ENCODE data around the gene PRR14.
"Not testable (repeated sequence)": the region's sequence is repeated elsewhere in the genome, so short reads cannot be mapped to it uniquely, and the experiment has no call there.

Gene PRR14

DNA sequence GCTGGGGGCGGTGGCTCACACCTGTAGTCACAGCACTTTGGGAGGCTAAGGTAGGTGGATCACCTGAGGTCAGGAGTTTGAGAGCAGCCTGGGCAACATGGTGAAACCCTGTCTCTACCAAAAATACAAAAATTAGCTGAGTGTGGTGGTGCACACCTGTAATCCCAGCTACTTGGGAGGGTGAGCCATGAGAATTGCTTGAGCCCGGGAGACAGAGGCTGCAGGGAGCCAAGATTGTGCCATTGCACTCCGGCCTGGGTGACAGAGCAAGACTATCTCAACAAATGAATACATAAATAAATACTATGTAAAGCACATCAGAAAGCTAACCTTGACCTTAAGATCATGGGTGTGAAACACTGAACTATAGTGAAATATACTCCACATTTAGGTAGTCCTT, 45.9 kb downstream of the PRR14 start:
- DNase-seq: not testable (repeated sequence)

- peak in 2 of 3 experiments; percentile 29 to 87 for DNase-seq
These were observed 46.7 kb downstream of the PRR14 start for GRCh38 chr16:30697264-30698138.

DNA sequence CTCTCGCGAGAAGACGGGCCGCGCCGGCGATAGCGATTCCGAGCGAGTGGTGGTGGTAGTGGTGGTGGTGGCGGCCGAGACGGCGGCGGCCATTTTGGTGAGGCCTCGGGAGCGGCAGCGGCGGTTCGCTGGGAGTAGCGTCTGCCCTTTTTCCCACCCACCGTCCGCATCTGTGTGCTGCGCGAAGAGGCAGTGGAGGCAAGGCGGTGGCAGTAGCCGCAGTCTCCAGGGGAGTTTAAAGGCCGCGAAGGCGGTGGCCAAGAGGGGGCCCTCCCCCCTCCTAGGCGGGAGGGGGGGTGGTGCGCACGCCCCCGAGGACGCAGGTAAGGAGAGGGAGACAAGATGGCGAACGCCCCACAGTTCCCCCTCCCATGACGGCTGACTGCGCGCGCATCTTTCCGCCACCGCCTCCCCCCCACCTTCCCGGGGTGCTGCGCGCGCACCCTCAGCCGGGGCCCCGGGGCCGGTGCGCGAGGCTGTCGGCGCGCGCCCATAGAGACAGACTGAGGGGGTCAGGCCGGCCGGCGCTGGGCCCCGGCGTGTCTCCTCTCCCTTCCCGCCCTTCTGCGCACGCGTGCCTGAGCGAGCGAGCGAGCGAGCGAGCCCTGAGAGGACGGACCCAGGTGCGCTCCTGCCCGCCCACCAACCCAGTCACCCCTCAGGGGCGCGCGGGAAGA, 47.5 kb downstream of the PRR14 start:
- DNase-seq: peak; percentile 82 to 98 (median 97)

GRCh38 chr16:30698816-30699614, 48.3 kb downstream of the PRR14 start, which contains the start of gene SRCAP:
SRCAP (plus strand) TSS chr16:30699171; CDS start chr16:30700825, 1,654 bp downstream.
- peak; percentile 62 to 91 (median 89) for DNase-seq

DNA sequence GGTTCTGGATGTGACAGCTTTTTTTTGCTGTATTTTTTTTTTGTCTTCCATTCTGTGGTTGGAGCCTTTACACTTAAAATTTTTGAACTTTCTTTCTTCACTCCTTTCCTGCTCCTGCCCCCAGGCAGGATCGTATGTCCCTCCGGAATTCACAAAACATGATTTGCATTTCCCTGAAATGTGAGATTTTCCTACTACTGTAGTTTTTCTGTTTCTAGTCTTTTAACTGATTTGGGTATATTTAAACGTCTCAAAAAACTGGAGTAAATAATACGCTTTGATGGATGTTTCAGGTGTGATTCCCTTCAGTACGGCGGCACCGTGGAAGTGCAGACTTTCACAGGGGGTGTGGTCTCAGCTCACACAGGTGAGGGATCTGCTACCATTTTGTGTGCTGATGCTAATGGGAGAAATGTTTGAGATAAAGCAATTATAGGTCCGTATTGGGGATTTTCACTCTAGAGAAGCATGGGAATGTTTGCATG, 48.9 kb downstream of the PRR14 start:
- no peak for DNase-seq

- DNase-seq: no peak
These were observed 49.7 kb downstream of the PRR14 start for GRCh38 chr16:30700491-30700890.

DNA sequence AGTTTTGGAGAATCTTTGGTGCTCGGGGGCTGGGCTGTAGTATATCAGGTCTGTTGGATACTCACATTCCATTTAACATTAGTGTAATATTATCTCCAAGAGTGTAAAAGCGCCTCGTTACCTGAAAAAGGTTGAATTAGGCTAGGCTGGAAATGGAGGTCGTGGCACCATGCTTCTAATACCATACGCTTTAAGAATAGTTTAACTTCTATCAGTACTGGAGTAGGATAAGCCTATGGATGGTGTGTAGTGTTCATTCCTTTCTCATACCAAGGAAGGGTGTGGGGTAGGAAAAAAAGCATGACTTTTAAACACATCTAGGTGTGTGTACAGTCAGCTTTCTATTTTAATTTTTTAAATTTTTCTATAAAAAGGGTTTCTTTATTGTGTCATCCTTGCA, 50.2 kb downstream of the PRR14 start:
- no peak for DNase-seq

DNA sequence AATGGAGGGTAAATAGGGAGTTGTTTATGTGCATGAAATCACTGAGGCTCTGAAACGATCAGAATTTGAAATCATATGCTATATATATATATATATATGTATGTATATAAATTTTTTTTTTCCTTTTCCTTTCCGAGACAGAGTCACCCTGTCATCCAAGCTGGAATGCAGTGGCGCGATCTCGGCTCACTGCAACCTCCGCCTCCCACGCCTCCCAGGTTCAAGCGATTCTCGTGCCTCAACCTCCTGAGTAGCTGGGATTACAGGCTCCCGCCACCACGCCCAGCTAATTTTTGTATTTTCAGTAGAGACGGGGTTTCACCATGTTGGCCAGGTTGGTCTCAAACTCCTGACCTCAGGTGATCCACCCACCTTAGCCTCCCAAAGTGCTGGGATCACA, 52.3 kb downstream of the PRR14 start:
- DNase-seq: not testable (repeated sequence)

DNA sequence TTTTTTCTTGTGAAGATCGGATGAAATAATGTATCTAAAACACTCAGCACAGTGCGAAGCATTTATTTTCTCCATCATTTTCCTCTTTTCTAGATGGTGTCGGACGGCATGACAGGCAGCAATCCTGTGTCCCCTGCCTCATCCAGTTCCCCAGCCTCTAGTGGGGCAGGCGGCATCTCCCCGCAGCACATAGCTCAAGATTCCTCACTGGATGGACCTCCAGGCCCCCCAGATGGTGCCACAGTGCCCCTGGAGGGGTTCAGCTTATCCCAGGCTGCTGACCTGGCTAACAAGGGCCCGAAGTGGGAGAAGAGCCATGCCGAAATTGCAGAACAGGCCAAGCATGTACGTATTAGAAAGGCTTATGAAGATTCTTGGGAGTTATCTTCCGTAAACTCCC, 53.2 kb downstream of the PRR14 start:
- DNase-seq: no peak

Measured in NCI-H1417 (cell line).